GM12874 (cell line): ENCODE data around the gene YPEL5.

Source experiments
- CTCF ChIP-seq: IDR thresholded peaks from 2 replicates; pipeline ENCODE4 v1.5.1; 2011; ENCODE audit warnings: low read depth, mild to moderate bottlenecking, control low read depth, low read length, moderate library complexity; ENCODE audit not compliant: insufficient read depth

Gene YPEL5

GRCh38 chr2:30127016-30127893, 19.6 kb upstream of the YPEL5 start:
- no peak for TF ChIP-seq CTCF

GRCh38 chr2:30134582-30134981, 12.2 kb upstream of the YPEL5 start:
- no peak for TF ChIP-seq CTCF

- no peak for TF ChIP-seq CTCF
Measured at GRCh38 chr2:30135541-30135940, 11.3 kb upstream of the YPEL5 start.

- no peak for TF ChIP-seq CTCF
Measured at GRCh38 chr2:30136764-30137444, 9.9 kb upstream of the YPEL5 start.

- TF ChIP-seq CTCF: no peak
Measured at GRCh38 chr2:30139131-30139870, 7.5 kb upstream of the YPEL5 start.

- TF ChIP-seq CTCF: no peak
Measured at GRCh38 chr2:30141136-30141535, 5.7 kb upstream of the YPEL5 start.

- no peak for TF ChIP-seq CTCF
Measured at GRCh38 chr2:30144260-30144659, 2.5 kb upstream of the YPEL5 start.
